Measurements from ENCODE around the gene FETUB.
"Not testable (repeated sequence)": the region's sequence is repeated elsewhere in the genome, so short reads cannot be mapped to it uniquely, and the experiment has no call there.

The FETUB gene

GRCh38 chr3:186687120-186687651, 47.0 kb downstream of the FETUB start:
- TF ChIP-seq CTCF (IDR thresholded peaks at IDR 0.05; ENCODE audit: low read depth, low read length) = no peak
- no peak for DNase-seq
- H3K4me3 ChIP-seq (ENCODE audit: low read depth, low read length) = no peak overlapping the region
- no peak overlapping the region for H3K27ac ChIP-seq
- peaks cover 11% of the 10 kb centered on the region for H3K27me3 ChIP-seq (ENCODE audit: insufficient read depth, low read depth, severe bottlenecking)
- peaks cover 3% of the 10 kb centered on the region for H3K9me3 ChIP-seq (ENCODE audit: severe bottlenecking)
- no peaks in the 10 kb centered on the region for H3K36me3 ChIP-seq

GRCh38 chr3:186690304-186690703, 50.1 kb downstream of the FETUB start:
- H3K27me3 ChIP-seq (ENCODE audit: insufficient read depth, low read depth, severe bottlenecking) = peaks cover 13% of the 10 kb centered on the region
- H3K4me3 ChIP-seq (ENCODE audit: low read depth, low read length); H3K27ac ChIP-seq; H3K9me3 ChIP-seq (ENCODE audit: severe bottlenecking); H3K36me3 ChIP-seq; DNase-seq: not testable (repeated sequence)

- no peak for DNase-seq
- Histone ChIP-seq H3K27ac (no peak overlapping the region), H3K27me3 (ENCODE audit: insufficient read depth, low read depth, severe bottlenecking) (peaks cover 8% of the 10 kb centered on the region), H3K36me3 (no peaks in the 10 kb centered on the region), H3K9me3 (ENCODE audit: severe bottlenecking) (no peaks in the 10 kb centered on the region), H3K4me3 (ENCODE audit: low read depth, low read length) (no peak overlapping the region)
- TF ChIP-seq CTCF (IDR thresholded peaks at IDR 0.05; ENCODE audit: low read depth, low read length) = no peak
Measured at GRCh38 chr3:186691676-186692075, 51.5 kb downstream of the FETUB start.

GRCh38 chr3:186693843-186694242, 53.6 kb downstream of the FETUB start:
- Histone ChIP-seq H3K4me3 (ENCODE audit: low read depth, low read length) (no peak overlapping the region), H3K27me3 (ENCODE audit: insufficient read depth, low read depth, severe bottlenecking) (peaks cover 10% of the 10 kb centered on the region), H3K27ac (no peak overlapping the region), H3K9me3 (ENCODE audit: severe bottlenecking) (no peaks in the 10 kb centered on the region), H3K36me3 (no peaks in the 10 kb centered on the region)
- no peak for DNase-seq
- no peak for TF ChIP-seq CTCF (IDR thresholded peaks at IDR 0.05; ENCODE audit: low read depth, low read length)

- no peak for TF ChIP-seq CTCF (IDR thresholded peaks at IDR 0.05; ENCODE audit: low read depth, low read length)
- Histone ChIP-seq H3K27me3 (ENCODE audit: insufficient read depth, low read depth, severe bottlenecking) (peaks cover 10% of the 10 kb centered on the region), H3K4me3 (ENCODE audit: low read depth, low read length) (no peak overlapping the region), H3K36me3 (no peaks in the 10 kb centered on the region), H3K9me3 (ENCODE audit: severe bottlenecking) (no peaks in the 10 kb centered on the region), H3K27ac (no peak overlapping the region)
- no peak for DNase-seq
Measured at GRCh38 chr3:186694288-186695032, 54.3 kb downstream of the FETUB start.

DNA sequence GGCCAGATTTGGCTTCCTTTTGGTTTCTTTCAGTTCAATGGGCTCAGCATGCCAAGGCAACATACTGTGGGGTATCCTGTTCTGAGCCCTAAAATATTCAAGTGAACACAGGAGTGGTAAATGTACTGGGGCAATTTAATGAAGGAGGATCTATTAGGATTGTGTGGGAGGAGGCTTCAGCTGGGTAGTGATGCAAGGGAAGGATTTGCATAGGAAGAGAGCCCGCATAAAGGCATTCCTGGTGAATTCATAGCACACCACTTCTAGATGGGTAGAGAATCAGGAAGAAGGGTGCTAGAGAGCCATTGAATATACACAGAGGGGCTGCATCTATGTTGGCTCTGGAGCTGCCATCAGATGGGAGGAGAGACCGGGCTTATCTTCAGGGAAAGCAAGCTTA, 56.3 kb downstream of the FETUB start:
- no peaks in the 10 kb centered on the region for H3K36me3 ChIP-seq
- no peak for TF ChIP-seq CTCF (IDR thresholded peaks at IDR 0.05; ENCODE audit: low read depth, low read length)
- no peak for DNase-seq
- no peaks in the 10 kb centered on the region for H3K9me3 ChIP-seq (ENCODE audit: severe bottlenecking)
- peaks cover 12% of the 10 kb centered on the region for H3K27me3 ChIP-seq (ENCODE audit: insufficient read depth, low read depth, severe bottlenecking)
- no peak overlapping the region for H3K27ac ChIP-seq
- H3K4me3 ChIP-seq (ENCODE audit: low read depth, low read length) = no peak overlapping the region

Measured in WERI-Rb-1 (cell line).